Heart left ventricle (tissue), 16 donors: ENCODE measurements around the gene FNDC10. TPM values are rescaled to one million over a fixed set of nuclear protein-coding genes. Genes with fewer than 3 reads are reported as not detected.

Source experiments
- ATAC-seq, 4 donors: fragments of 200-7000 bp; cut with Tn5 transposase; one replicate each; pipeline ENCODE4 v1.9.1; 2020 to 2022; ENCODE audit warnings: moderate library complexity in 4 of 4, mild to moderate bottlenecking in 3 of 4, moderate number of reproducible peaks in 1 of 4
- DNase-seq, 5 donors: peaks; one replicate each; pipeline ENCODE4 v3.0.0-alpha.2; 2020
- H3K27ac ChIP-seq, 12 donors: fragments of 200-600 bp; sonication (generic) in 4 of 12; one replicate each; pipeline versions ENCODE4 v1.5.0 to v1.8.0; 2016 to 2022; ENCODE audit warnings: mild to moderate bottlenecking in 2 of 12
- H3K27me3 ChIP-seq, 9 donors: fragments of 200-600 bp; sonication (generic) in 2 of 9; one replicate each; pipeline versions ENCODE4 v1.5.1 to v1.8.0; 2016 to 2022; ENCODE audit warnings: mild to moderate bottlenecking in 3 of 9
- H3K36me3 ChIP-seq, 9 donors: fragments of 200-600 bp; sonication (generic) in 2 of 9; one replicate each; pipeline versions ENCODE4 v1.5.0 to v1.8.0; 2018 to 2022; ENCODE audit warnings: mild to moderate bottlenecking in 2 of 9
- H3K4me1 ChIP-seq, 12 donors: fragments of 200-600 bp; sonication (generic) in 4 of 12; one replicate each; pipeline versions ENCODE4 v1.5.0 to v1.8.0; 2016 to 2022; ENCODE audit warnings: mild to moderate bottlenecking in 3 of 12
- H3K4me3 ChIP-seq, 12 donors: fragments of 200-600 bp; sonication (generic) in 4 of 12; one replicate each; pipeline versions ENCODE4 v1.5.0 to v1.8.0; 2017 to 2022; ENCODE audit warnings: mild to moderate bottlenecking in 9 of 12, moderate library complexity in 4 of 12
- H3K9me3 ChIP-seq, 12 donors: fragments of 200-600 bp; sonication (generic) in 4 of 12; one replicate each; pipeline versions ENCODE4 v1.5.0 to v1.8.0; 2016 to 2022; ENCODE audit warnings: mild to moderate bottlenecking in 1 of 12
- CTCF ChIP-seq, 12 donors: fragments of 200-600 bp; sonication (generic) in 4 of 12; IDR thresholded peaks; one replicate each; pipeline versions ENCODE4 v1.5.0 to v1.8.0; 2018 to 2022; ENCODE audit warnings: antibody characterized with exemption in 12 of 12, mild to moderate bottlenecking in 5 of 12
- POLR2A ChIP-seq, 2 donors: fragments of 450-650 bp; IDR thresholded peaks; one replicate each; pipeline ENCODE4 v1.6.1; 2017; ENCODE audit warnings: antibody characterized with exemption in 2 of 2, mild to moderate bottlenecking in 2 of 2, moderate library complexity in 2 of 2
- WGBS, 4 donors: extraction: QIAGEN DNeasy Blood & Tissue Kit in 2 of 4; methylation state at CpG; one replicate each; pipeline versions ENCODE4 v1.1.5 to v1.1.7; 2013 to 2018; 5-methylcytosine and 5-hydroxymethylcytosine counted together
- intact Hi-C, 10 donors: fragments of 100-400 bp; cut with DNase I; formaldehyde crosslinking; loops; one replicate each; pipeline versions ENCODE4 v1.11.1 to v1.14.2; 2022
- polyA plus RNA-seq, 2 donors: library from polyadenylated mRNA; stranded (reverse); fragments of 200-250 nt; gene quantifications; one replicate each; pipeline ENCODE4 v1.2.3, GENCODE V29; 2013
- total RNA-seq, 9 donors: library from RNA; depleted of rRNA in 2 of 9; stranded (reverse); fragments of >200 nt in 2 of 9; fragmentation: NEBNext Ultra II Directional in 3 of 9; extraction: Animal tissue kit (Norgen Biotek cat#: 25700) in 3 of 9; gene quantifications; one replicate each; pipeline versions ENCODE4 v1.1.0 to v1.2.4, GENCODE V29; 2016 to 2023
- donor health status: ischemic (EF 13 %, LVEDD 7.1; RV severe dilation, severe dysfunction).
- donor health status: healthy with polysubstance abuse.
- donor health status: DM: no; HTN: yes; CAD: no.
- donor health status: DM: no; HTN: no; CAD: no.
- donor health status: ischemic (EF 25% LVEDD 6.9; RV normal size, moderate dysfunction).
- donor health status: ischemic (EF 25% LVEDD 5.7; RV mildly dilated, moderate dysfunction).
- donor health status: healthy.
- donor health status: DM: yes; HTN: yes; CAD: no.
- donor health status: ischemic (EF 35%, LVEDD 5.7; RV mildly dilated, moderate dysfunction).
- donor health status: nonischemic (EF 11% LVEDD 7.7; RV severe dilation, severe dysfunction).
- donor health status: DM: yes; HTN: yes; CAD: no.
- donor health status: PGD.
- donor health status: ischemic (EF 29% LVEDD 5.4; RV normal size, mild dysfunction).
- donor health status: nonischemic (EF 23%, LVEDD 6.1; RV moderate dilation, normal function).

The FNDC10 gene
- total and polyA plus RNA-seq, 11 donors = 1.1 to 6.7 (median 3.6) TPM

- ATAC-seq (peak in 3 of 4 donors; percentile 3 to 43 (median 29)), DNase-seq (peak; percentile 52 to 83 (median 65))
- Histone ChIP-seq H3K27ac (peak overlapping the region in 10 of 12 donors; percentile 17 to 88 (median 76)), H3K27me3 (no peaks in the 10 kb centered on the region), H3K9me3 (no peaks in the 10 kb centered on the region), H3K4me1 (peaks cover 6 to 53% (median 27%) of the 10 kb centered on the region in 12 donors), H3K4me3 (no peak overlapping the region), H3K36me3 (peaks cover 0 to 26% (median 12%) of the 10 kb centered on the region in 9 donors)
- TF ChIP-seq POLR2A (IDR thresholded peaks at IDR 0.05) (no peak), CTCF (IDR thresholded peaks at IDR 0.05) (peak in 7 of 12 donors; percentile 10 to 43 (median 33))
- intact Hi-C loops = loop anchor here in 1 of 10 donors (10.0 kb wide), 2 partner anchors 105 to 505 kb away; partner anchors contain the start of genes ATAD3A and C1orf159
- 48 to 83% (median 64%) methylated on average over 4 to 14 of the region's 14 CpGs for WGBS, 4 donors
Observed at GRCh38 chr1:1619917-1620361, 20.0 kb upstream of the FNDC10 start.

- H3K9me3 ChIP-seq = no peaks in the 10 kb centered on the region
- TF ChIP-seq CTCF (IDR thresholded peaks at IDR 0.05) (no peak), POLR2A (IDR thresholded peaks at IDR 0.05) (no peak)
- no peak for ATAC-seq
- peaks cover 7 to 62% (median 40%) of the 10 kb centered on the region in 12 donors for H3K4me1 ChIP-seq
- peak overlapping the region in 1 of 12 donors; percentile 88 for H3K27ac ChIP-seq
- peak; percentile 6 to 56 (median 26) for DNase-seq
- WGBS, 4 donors = 92 to 95% (median 94%) methylated on average over 8 to 9 of the region's 9 CpGs
- H3K36me3 ChIP-seq = peaks cover 0 to 19% (median 7%) of the 10 kb centered on the region in 9 donors
- H3K4me3 ChIP-seq = no peak overlapping the region
- intact Hi-C loops = loop anchor here in 1 of 10 donors (10.0 kb wide), 2 partner anchors 104 to 504 kb away; partner anchors contain the start of genes ATAD3A and C1orf159
- H3K27me3 ChIP-seq = no peaks in the 10 kb centered on the region
Observed at GRCh38 chr1:1618396-1619068, 18.6 kb upstream of the FNDC10 start.

- TF ChIP-seq CTCF (IDR thresholded peaks at IDR 0.05) = no peak
- TF ChIP-seq POLR2A (IDR thresholded peaks at IDR 0.05) = no peak
- peak in 2 of 5 donors; percentile 23 to 49 for DNase-seq
- Histone ChIP-seq H3K4me3 (no peak overlapping the region), H3K27me3 (no peaks in the 10 kb centered on the region), H3K27ac (no peak overlapping the region), H3K4me1 (peaks cover 7 to 62% (median 41%) of the 10 kb centered on the region in 12 donors), H3K36me3 (peaks cover 0 to 19% (median 7%) of the 10 kb centered on the region in 9 donors), H3K9me3 (no peaks in the 10 kb centered on the region)
- ATAC-seq = no peak
- intact Hi-C loops = loop anchor here in 1 of 10 donors (10.0 kb wide), 2 partner anchors 103 to 503 kb away; partner anchors contain the start of genes ATAD3A and C1orf159
- whole genome bisulfite sequencing, 4 donors = 87 to 97% (median 93%) methylated on average over 6 of the region's 6 CpGs
Observed at GRCh38 chr1:1617925-1618324, 18.0 kb upstream of the FNDC10 start.

GRCh38 chr1:1617516-1617915, 17.6 kb upstream of the FNDC10 start:
- Histone ChIP-seq H3K4me3 (peak overlapping the region in 2 of 12 donors; percentile 90 to 100), H3K27me3 (no peaks in the 10 kb centered on the region), H3K4me1 (peaks cover 7 to 62% (median 41%) of the 10 kb centered on the region in 12 donors), H3K36me3 (peaks cover 0 to 19% (median 7%) of the 10 kb centered on the region in 9 donors), H3K27ac (no peak overlapping the region), H3K9me3 (no peaks in the 10 kb centered on the region)
- DNase-seq (peak in 2 of 5 donors; percentile 3 to 15), ATAC-seq (no peak)
- TF ChIP-seq CTCF (IDR thresholded peaks at IDR 0.05) = no peak
- intact Hi-C loops = loop anchor here in 1 of 10 donors (10.0 kb wide), 2 partner anchors 103 to 503 kb away; partner anchors contain the start of genes ATAD3A and C1orf159
- 80 to 93% (median 85%) methylated on average over 11 of the region's 11 CpGs for WGBS, 4 donors
